Measurements from ENCODE around the gene GPR26.

The GPR26 gene, protein sequence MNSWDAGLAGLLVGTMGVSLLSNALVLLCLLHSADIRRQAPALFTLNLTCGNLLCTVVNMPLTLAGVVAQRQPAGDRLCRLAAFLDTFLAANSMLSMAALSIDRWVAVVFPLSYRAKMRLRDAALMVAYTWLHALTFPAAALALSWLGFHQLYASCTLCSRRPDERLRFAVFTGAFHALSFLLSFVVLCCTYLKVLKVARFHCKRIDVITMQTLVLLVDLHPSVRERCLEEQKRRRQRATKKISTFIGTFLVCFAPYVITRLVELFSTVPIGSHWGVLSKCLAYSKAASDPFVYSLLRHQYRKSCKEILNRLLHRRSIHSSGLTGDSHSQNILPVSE

DNA sequence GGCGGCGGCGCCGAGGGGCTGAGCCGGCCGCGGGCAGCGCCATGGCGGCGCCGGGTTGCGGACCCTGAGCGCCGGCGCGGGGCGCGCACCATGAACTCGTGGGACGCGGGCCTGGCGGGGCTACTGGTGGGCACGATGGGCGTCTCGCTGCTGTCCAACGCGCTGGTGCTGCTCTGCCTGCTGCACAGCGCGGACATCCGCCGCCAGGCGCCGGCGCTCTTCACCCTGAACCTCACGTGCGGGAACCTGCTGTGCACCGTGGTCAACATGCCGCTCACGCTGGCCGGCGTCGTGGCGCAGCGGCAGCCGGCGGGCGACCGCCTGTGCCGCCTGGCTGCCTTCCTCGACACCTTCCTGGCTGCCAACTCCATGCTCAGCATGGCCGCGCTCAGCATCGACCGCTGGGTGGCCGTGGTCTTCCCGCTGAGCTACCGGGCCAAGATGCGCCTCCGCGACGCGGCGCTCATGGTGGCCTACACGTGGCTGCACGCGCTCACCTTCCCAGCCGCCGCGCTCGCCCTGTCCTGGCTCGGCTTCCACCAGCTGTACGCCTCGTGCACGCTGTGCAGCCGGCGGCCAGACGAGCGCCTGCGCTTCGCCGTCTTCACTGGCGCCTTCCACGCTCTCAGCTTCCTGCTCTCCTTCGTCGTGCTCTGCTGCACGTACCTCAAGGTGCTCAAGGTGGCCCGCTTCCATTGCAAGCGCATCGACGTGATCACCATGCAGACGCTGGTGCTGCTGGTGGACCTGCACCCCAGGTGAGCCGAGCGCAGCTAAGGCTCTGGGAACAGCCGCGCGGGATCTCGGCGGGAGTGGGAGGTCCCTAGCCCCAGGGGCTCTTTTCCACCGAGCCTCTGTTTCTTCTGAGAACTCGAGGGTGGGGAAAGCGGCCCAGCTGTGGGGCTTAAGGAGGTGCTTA lies at the start of gene GPR26:
GPR26 (plus strand) TSS at position 38 of the 919 bp plus-strand sequence; CDS start at position 91, 53 bp downstream.
- no peak for DNase-seq (ENCODE audit: low spot score)

DNA sequence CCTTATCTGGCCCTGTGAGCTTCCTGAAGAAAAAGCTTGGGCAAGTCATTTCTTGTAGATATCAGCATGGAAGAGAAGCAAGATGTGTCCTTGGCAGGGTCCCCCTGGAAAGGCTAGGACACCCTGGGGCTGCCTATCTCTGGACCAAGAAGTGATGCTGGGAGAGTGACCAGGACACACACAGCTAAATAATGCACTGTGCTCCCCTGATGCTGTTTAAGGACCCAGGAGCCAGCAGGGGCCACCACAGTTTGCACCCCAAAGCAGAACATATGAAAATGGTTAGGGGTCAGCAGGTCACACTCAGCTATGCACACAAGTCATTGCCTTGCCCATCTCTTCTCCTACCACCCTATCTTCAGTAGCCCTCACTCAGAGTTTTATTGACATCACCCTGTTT lies 47.9 kb upstream of the GPR26 start:
- DNase-seq (ENCODE audit: low spot score): no peak

DNA sequence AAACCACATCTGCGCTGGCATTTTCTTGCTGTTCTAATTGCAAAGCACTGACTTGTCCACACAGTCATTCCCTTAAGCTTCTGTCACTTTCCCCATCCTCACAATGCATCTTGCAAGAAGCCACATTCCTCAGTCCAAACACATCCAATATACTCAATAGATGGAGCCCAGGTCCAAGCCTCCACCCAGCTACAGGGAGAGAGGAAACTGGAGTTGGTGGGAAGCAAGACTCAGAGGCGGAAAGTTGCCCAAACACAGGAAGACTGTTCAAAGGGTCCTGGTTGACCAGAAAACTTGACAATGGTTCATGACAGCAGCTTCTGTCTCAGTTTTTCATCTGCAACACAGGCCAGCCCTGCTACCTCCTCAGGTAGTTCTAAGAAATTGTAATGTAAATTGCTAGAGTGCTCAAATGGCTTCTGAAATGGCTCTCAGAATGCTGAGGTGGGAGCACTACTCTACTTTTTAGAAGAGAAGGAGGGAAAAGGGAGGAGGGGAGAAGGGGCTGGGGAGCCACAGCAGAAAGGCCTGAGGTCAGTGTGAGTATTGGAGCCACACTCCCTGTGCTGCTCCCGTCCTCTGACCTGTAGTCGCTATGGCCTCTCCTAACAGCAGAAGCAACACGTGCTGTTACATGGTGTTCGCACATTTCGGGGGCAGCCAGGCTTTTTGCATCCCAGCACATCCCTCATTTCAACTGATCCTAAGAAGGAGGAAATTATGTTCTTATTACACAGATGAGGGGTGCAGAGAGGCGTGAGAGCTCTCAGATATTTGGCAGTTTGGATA lies 46.9 kb upstream of the GPR26 start:
- DNase-seq (ENCODE audit: low spot score): no peak

DNA sequence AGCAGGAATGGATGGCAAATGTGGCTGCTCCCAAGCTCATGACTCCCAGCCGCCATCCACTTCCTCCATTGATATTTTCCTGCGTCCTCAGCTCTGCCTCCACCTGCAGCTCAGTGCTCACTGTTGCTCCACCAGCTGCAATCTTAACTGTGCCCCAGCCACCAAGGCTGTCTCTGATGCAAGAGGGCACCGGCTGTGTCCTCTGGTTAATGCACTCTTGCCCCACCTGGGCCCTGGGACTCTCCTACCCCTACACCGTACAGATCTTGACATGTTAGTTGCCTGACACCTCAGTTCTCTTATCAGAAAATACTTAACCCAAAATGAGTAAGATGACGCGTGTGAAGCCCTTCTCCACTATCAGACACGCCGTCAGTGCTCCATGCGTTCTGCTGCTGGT lies 45.5 kb upstream of the GPR26 start:
- DNase-seq (ENCODE audit: low spot score): no peak

DNA sequence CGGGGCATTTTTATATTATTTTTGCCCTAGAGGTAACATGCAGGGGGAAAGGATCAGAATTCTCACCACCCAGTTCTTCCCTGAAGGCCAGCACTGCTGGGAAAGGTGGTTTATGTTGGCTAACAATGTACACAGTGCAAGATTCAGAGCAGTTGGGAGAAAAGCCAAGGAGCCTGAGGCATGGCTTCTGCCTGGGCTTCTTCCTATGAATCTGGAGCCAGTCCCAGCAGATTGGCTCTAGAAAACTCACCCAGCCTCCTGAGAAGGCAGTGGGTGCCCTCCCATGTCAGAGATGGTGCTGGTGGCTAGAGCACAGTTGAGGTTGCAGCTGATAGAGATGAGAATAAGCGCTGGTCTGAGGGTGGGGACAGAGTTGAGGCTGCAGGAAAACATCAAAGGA lies 44.7 kb upstream of the GPR26 start:
- DNase-seq (ENCODE audit: low spot score): no peak

DNA sequence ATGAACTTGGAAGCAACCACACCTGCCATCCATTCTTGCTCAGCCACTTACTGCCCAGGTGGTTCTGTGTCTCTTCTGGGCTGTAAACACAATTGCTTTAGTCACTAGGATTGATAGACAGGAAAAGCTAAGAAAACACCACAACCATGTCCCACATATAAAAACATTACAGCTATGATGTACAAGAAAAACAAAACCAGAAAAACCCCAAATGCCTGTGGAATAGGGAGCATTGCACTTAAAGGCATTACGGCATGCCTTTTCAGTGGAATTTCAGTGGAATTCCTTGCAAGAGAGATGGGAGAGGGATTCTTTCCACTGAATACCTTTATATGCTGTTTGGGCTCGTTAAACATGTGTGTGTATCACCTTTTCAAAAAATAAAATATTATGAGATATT lies 44.2 kb upstream of the GPR26 start:
- no peak for DNase-seq (ENCODE audit: low spot score)

DNA sequence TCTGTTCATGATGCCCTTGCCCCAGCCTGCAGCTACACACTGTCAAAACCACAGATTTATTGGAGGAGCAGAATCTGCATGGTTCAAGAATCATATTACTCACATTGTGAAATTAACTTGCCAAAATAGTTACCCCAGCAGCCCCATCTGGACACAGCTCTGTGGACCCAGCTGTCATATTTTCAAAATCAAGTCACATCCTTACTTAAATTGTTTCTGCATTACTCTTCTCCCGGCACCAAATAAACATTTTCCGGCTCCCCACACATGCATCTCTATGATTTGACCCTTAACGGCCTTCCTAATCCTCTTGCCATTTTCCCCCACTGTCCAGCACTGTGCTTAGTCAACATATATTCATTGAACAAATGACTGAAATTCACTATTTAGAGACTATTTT lies 43.8 kb upstream of the GPR26 start:
- DNase-seq (ENCODE audit: low spot score): no peak

DNA sequence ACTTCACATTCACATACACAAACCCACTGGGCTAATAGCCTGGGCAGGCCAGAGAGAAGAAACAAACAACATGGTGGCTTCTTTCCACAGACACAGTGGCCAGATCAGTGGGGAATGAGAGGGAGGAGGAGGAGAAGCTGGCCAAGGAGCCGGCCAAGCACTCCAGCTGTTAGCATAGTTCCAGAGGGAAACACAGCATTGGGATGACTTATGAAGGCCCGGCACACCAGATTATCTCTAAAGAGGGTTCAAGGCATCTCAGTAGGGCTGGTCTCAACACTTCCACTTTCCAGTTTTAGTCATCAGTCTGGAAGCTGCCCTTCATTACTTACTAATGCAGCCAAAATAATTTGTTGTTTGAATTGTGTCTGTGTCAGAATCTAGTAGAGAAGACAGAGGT lies 42.1 kb upstream of the GPR26 start:
- DNase-seq (ENCODE audit: low spot score): no peak

DNA sequence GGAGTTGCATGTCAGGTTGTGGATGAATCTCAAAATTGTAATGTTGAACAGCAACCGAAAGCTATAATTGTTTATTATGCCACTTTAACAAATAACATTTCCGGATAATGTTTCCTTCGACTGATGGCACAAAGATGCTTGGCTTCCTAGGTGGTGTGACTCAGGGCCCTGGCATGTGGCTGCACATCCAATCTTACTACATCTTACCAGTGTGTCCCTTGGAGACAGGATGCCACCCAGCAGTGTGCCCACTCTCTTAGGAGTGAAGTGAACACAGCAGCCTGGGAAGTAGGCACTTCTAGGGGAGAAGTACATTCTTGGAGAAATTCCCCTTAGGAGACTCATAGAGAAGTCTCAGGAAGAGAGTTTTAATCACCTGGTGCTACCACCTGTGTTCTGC lies 33.0 kb upstream of the GPR26 start:
- no peak for DNase-seq (ENCODE audit: low spot score)

DNA sequence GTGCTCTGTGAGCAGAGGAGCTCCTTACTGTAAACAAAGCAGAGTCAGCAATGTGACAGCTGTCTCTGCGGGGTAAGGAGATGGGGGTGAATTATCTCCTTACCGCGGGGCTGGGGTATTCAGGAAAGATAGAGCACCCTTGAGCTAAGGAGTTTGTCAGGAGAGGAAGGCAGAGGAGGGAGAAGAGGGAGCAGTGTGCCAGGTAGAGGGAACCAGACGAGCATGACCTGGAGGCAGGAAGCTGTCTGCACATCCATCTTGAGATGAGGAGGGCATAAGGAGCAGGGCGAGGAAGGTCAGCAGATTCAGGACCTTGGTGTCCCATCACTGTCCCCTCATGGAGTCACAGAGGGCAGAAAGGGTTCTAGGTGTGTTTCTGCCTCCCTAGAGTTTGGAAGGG lies 32.5 kb upstream of the GPR26 start:
- DNase-seq (ENCODE audit: low spot score): no peak

DNA sequence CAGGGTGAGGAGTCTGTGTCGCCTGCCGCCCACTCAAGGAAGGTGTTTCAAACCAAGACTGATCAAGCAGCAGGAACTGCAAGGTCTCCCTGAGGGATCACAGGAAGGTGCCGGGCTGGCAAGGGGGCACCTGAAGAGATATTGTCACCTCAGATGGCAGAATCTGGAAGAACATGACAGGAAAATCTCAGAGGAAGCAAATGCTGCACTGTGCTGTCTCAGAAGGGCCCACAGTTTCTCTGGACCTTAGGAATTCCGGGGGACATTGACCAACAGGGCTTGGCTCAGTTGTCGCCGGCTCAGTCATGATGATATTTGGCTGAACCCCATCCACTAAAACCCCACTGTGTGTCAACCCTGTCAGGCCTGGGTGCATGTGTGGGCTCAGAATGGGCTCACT lies 31.9 kb upstream of the GPR26 start:
- DNase-seq (ENCODE audit: low spot score): no peak

DNA sequence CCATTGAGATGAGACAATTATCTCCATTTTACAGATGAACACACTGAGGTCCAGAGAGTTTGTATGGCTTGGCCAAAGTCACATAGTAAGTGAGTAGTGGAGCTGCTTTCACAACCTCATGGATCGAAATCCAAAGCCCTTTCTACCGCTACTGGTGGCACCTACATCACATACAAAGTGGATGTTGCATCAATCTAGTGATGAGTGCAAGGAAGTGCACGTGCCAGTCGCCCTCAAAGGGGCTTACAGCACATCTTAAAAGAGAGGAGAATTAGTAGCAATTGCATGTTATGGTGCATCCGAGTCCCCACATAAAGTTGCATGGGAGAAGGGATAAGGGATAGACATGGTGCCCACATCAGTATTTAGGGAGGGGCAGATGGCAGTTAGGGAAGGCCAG lies 31.0 kb upstream of the GPR26 start:
- no peak for DNase-seq (ENCODE audit: low spot score)

DNA sequence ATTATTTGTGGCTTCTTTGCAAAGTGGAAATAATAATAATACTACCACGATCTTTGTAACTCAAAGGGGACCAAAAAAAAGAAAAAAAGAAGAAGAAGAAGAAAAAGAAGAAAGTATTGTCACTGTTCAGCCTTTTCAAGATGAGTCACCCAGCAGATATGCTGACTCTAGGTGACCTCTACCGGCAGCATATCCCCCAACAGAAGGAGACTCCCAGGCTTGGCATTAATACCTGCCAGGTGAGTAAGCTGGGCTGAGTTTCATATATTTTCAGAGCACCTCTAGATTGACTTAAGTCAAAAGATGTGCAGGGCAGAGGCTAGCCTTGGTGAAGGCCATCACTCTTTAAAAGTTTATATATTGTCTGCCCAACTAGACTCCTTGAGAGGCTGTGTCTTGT lies 30.4 kb upstream of the GPR26 start:
- DNase-seq (ENCODE audit: low spot score): no peak

DNA sequence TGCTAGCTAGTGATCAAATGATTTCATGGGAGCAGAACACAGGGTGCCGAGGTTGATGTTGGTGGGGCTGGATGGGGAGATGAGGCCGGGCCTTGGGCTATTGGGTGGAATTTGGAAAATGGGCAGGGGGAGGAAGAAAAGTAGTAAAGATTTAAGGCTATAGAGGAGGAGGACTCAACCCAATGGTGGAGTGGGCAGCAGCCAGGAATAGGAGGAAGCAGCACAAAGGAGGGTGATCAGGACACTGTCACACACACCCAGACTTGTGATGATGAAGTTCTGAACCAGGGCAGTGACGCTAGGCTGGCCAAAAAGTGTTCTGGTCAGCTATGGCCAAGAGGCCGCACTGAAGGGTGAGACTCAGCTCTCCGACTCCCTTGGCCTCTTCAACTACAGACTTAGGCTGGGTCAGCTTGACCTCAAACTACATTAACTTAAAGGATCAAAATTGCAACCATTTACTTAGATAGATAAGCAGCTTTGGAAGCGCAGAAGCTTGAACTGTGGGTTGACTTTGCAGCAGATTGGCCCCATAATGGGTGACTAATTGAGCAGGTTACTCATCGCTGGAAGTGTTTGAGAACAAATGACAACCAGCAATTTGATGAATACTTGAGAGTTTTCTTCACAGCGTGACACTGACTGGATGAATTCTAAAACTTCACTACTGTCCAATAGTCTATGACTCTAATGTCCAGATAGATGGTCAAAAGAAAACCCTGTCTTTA lies 29.4 kb upstream of the GPR26 start:
- DNase-seq (ENCODE audit: low spot score): no peak

DNA sequence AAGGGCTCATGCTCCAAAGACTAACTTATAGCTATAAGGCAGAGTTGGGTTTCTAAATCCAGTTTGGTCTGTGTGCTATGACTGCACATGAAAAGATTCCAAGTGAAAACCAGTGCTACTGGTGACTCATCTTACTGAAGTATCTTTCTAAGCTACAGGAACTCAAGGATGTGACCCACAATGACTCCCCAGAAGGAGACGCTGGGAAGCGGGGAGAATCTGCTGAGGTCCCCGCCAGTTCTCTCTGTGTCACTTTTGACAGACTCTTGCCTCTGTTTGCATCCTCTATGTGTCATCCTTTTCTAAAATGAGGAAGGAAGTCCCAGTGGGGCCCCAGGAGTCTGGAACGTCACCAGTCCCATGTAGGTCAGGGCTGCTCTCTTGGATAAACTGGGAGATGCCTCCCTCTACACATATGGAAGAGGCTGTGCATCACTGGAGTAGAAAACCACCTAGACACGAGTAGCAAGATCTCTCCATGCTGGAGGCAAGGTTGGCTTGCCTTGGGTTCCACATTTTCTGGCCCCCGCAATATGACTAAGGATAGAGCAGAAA lies 28.8 kb upstream of the GPR26 start:
- no peak for DNase-seq (ENCODE audit: low spot score)

DNA sequence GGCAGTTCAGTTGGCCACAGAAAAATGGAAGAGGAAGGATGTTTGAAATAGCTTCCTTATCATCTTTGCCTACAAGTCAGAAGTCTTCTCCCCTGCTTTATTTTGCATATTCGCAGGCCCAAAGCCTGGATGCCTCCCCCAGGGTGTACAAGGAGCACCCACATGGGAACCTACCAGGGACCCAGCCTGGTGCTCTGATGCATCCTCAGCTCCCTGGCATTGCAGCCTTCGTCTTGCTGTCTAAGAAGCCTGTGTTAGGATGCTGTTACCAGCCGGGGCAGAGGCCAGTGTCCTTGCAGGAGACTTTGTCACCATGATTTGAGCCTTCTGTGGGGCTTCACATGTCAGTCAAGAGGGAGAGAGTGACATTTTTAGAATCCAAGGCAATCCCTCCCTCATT lies 27.0 kb upstream of the GPR26 start:
- no peak for DNase-seq (ENCODE audit: low spot score)

DNA sequence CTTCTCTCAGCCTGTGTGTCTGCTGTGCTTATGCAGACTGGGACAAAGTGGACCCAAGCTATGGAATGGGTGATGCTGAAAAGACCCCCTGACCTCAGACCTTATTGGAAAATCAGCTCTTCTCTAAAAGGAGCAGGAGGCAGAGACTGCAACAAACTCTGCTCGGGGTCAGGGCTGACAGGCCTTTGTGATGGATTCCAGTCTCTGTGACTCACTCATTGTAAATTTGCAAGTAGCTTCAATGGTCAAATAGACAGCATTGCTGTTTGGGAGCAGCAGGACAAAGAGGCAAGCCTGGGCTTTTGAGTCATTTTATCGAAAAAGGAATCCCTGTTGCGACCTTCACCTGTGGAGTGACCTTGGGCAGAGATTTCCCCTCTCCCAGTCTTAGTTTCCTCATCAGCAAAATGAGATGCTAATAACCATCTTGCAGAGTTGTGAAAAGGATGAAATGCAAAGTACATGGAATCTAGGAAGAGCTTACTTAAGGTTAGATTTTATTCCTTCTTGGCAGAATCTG lies 26.1 kb upstream of the GPR26 start:
- DNase-seq (ENCODE audit: low spot score): no peak

DNA sequence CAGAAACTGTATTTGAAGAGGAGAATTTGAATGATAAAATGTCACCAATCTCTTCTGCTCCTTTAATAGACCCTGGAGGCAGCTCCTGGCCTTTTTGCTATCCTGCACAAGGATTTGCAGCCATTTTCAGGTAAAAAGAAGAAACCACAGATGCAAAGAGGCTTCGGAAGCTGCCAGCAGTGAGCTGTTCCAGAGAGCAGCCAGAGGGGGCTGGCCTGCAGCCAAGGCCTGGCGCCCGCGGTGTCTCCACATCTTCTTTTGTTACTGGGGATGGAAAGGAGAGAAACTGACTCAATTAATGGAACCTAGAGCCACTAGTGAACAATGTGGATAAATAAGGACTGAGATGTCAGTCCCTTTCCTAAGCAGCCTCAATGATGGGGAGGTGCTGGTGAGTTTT lies 23.9 kb upstream of the GPR26 start:
- no peak for DNase-seq (ENCODE audit: low spot score)

DNA sequence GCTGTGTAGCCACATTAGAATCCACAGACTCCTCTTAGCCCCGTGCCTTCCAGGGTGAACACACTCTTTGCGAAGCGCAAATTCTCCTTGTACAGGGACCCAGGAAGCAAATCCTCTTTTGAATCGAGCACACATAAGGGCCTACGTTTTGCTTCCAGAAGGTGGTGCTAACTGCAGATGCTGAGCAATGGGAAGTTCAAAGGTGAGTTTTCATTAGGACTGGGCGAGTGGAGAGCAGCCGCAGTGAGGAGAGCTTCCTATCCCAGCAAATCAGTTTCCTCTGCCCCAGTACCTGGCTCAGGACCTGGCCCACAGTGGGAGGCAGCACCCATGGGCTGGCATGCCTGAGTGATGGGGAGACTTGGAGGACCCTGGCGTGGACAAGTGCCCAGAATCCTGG lies 23.5 kb upstream of the GPR26 start:
- DNase-seq (ENCODE audit: low spot score): no peak

DNA sequence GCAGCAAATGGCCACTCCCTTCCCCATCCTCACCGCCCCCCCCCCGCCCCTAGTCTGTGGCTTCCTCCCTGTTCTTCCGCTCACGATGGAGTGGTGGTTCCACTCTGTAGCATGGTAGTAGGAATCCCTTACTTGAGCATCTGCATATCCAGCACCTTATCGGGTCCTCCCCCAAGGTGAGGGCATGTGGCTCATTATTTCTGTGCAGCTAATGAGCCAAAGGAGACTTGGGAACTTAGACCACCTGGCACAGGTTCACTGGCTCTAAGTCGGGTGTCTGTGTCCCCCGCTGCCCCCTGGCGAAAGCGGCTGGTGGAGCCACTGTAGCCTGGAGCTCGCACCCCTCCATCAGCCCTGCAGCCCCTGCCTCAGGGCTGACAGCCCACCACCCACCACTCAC lies 22.8 kb upstream of the GPR26 start:
- no peak for DNase-seq (ENCODE audit: low spot score)

DNA sequence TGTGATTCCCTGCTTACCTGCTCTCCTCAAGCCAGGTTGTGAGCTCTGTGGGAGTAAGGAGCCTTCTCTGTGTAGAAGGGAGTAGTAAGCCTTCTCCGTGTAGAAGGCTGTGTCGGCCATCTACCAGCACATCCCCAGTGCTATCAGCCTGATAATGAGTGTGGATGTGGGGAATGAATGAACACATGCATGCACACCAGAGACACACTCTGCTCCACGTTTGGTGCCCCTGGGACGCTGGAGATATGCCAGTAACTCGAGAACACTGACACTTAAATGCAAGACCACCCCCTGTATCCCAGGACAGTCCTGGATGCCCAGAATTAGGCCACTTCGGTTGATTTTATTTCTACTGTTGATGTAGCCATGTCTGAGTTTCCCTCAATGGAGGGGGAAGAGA lies 21.1 kb upstream of the GPR26 start:
- no peak for DNase-seq (ENCODE audit: low spot score)

Measured in globus pallidus (tissue), 1 donor.